PC-3 (cell line): ENCODE results near the gene PRKD2.

ENCODE experiments used
- CTCF ChIP-seq: fragments of 300-600 bp; sonication (generic); conservative IDR thresholded peaks from 2 replicates; pipeline ENCODE4 v1.5.1; 2017; ENCODE audit warnings: antibody characterized with exemption, low read depth, mild to moderate bottlenecking, low read length
- EZH2 ChIP-seq: fragments of 300-600 bp; sonication (generic); IDR thresholded peaks from one replicate; pipeline ENCODE4 v1.6.1; 2017; ENCODE audit warnings: antibody characterized with exemption, mild to moderate bottlenecking, low read length; ENCODE audit not compliant: unreplicated experiment
- EZH2phosphoT487 ChIP-seq: fragments of 300-600 bp; sonication (generic); IDR thresholded peaks from 2 replicates; pipeline ENCODE4 v1.6.1; 2018; ENCODE audit warnings: mild to moderate bottlenecking, antibody characterized with exemption, low read length, borderline replicate concordance

DNA sequence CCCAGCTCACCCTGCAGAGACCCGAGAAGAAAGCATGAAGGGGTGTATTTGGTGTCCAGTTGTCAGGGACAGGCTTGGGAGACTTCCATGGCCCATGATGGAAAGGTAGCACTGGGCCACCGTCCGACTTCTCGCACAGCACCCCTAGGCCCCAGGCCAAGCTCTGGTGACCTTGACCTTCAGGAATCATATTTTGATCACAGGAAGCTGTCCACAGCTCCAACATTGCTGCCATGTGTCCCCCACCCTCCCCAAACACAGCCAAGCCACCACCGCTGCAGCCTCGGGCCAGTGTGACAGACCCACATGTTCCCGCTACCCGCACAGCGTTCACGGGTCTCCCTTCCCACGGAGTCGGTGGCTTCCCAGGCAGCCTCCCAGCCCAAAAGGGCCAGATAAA is 91.2 kb downstream of the PRKD2 start:
- TF ChIP-seq CTCF (no peak), EZH2phosphoT487 (no peak), EZH2 (no peak)
